ENCODE results near the gene IFT74.

The IFT74 gene

DNA sequence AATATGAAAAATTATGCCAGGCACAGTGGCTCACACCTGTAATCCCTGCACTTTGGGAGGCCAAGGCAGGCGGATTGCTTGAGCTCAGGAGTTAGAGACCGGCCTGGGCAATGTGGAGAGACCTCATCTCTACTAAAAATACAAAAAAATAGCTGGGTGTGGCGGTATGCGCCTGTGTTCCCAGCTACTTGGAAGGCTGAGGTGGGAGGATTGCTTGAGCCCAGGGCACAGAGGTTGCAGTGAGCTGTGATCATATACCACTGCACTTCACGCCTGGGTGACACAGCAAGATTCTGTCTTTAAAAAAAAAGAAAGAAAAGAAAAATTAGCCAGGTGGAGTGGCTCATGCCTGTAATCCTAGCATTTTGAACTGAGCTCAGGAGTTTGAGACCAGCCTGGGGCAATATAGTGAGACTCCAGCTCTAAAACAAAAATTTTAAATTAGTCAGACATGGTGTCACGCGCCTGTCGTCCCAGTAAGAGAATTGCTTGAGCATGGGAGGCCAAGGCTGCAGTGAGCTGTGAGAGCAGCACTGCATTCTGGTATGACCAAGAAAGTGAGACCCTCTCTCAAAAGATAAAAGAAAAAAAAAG lies 27.2 kb upstream of the IFT74 start:
- H3K9me3 ChIP-seq (ENCODE audit: insufficient read depth, low read length): no peaks in the 10 kb centered on the region
- no peak overlapping the region for H3K4me2 ChIP-seq (ENCODE audit: low read length)
- H3K4me1 ChIP-seq (ENCODE audit: low read length): no peaks in the 10 kb centered on the region
- H3K79me2 ChIP-seq (ENCODE audit: low read length): peaks cover 20% of the 10 kb centered on the region
- no peak overlapping the region for H2AFZ ChIP-seq (ENCODE audit: low read depth, low read length)
- no peak overlapping the region for H3K27ac ChIP-seq (ENCODE audit: low read length)
- H3K36me3 ChIP-seq (replicated peaks; ENCODE audit: low read depth, low read length): peaks cover 32% of the 10 kb centered on the region
- no peak overlapping the region for H3K9ac ChIP-seq (ENCODE audit: low read length)
- no peaks in the 10 kb centered on the region for H3K27me3 ChIP-seq (ENCODE audit: low read depth, low read length)
- no peaks in the 10 kb centered on the region for H4K20me1 ChIP-seq (ENCODE audit: insufficient read depth, low read length)
- H3K4me3 ChIP-seq (ENCODE audit: low read length): no peak overlapping the region
- TF ChIP-seq, protein P1, sequence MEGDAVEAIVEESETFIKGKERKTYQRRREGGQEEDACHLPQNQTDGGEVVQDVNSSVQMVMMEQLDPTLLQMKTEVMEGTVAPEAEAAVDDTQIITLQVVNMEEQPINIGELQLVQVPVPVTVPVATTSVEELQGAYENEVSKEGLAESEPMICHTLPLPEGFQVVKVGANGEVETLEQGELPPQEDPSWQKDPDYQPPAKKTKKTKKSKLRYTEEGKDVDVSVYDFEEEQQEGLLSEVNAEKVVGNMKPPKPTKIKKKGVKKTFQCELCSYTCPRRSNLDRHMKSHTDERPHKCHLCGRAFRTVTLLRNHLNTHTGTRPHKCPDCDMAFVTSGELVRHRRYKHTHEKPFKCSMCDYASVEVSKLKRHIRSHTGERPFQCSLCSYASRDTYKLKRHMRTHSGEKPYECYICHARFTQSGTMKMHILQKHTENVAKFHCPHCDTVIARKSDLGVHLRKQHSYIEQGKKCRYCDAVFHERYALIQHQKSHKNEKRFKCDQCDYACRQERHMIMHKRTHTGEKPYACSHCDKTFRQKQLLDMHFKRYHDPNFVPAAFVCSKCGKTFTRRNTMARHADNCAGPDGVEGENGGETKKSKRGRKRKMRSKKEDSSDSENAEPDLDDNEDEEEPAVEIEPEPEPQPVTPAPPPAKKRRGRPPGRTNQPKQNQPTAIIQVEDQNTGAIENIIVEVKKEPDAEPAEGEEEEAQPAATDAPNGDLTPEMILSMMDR (IDR thresholded peaks at IDR 0.05; ENCODE audit: low read depth, low read length): no peak
- TF ChIP-seq EZH2phosphoT487 (IDR thresholded peaks at IDR 0.05; ENCODE audit: low read depth): no peak

DNA sequence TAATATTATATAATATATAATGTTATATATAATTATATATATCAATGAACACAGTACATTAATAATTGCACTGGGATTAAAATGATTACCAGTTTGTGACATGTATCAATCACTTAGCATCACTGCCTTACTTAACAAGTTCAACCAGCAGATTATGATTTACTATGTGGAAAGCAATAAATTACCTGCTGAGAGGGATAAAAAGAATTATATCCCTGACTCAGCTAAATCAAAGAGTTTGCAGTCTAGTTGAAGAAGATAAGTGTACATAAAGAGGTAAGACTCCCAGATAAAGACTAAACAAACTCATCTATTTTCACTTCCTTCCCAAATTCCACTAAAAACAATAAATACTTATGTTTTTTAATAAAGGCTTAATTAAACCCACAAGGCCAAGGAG lies 20.4 kb upstream of the IFT74 start:
- no peaks in the 10 kb centered on the region for H3K4me1 ChIP-seq (ENCODE audit: low read length)
- TF ChIP-seq, protein P1 (IDR thresholded peaks at IDR 0.05; ENCODE audit: low read depth, low read length): no peak
- TF ChIP-seq EZH2phosphoT487 (IDR thresholded peaks at IDR 0.05; ENCODE audit: low read depth): no peak
- no peaks in the 10 kb centered on the region for H3K27me3 ChIP-seq (ENCODE audit: low read depth, low read length)
- peaks cover 83% of the 10 kb centered on the region for H3K79me2 ChIP-seq (ENCODE audit: low read length)
- no peaks in the 10 kb centered on the region for H3K36me3 ChIP-seq (replicated peaks; ENCODE audit: low read depth, low read length)
- no peak overlapping the region for H3K4me3 ChIP-seq (ENCODE audit: low read length)
- no peak overlapping the region for H3K9ac ChIP-seq (ENCODE audit: low read length)
- no peaks in the 10 kb centered on the region for H3K9me3 ChIP-seq (ENCODE audit: insufficient read depth, low read length)
- H4K20me1 ChIP-seq (ENCODE audit: insufficient read depth, low read length): peaks cover 16% of the 10 kb centered on the region; the same call in 1 of the 2 replicates
- H3K27ac ChIP-seq (ENCODE audit: low read length): no peak overlapping the region
- no peak overlapping the region for H3K4me2 ChIP-seq (ENCODE audit: low read length)
- no peak overlapping the region for H2AFZ ChIP-seq (ENCODE audit: low read depth, low read length)

DNA sequence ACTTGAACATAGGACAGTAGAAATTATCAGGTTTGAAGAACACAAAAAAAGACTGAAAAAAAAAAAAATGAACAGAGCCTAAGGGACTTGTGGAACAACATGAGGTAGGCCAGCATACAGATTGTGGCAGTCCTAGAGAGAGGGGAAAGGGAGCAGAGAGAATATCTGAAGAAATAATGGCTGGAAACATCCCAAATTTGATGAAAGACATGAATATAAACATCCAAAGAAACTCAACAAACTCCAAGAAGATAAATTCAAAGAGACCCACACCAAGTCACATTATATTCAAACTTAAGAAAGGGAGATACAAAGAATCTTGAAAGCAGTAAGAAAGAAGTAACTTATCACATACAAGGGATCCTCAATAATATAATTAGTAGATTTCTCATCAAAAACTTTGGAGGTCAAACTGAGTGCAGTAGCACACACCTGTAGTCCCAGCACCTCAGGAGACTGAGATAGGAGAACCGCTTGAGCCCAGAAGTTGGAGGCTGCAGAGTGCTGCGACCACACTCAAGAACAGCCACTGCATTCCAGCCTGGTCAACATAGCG lies 18.3 kb upstream of the IFT74 start:
- H4K20me1 ChIP-seq (ENCODE audit: insufficient read depth, low read length): peaks cover 23% of the 10 kb centered on the region; the same call in 1 of the 2 replicates

More for the DNA sequence above, 18.3 kb upstream of the IFT74 start:
- no peaks in the 10 kb centered on the region for H3K9me3 ChIP-seq (ENCODE audit: insufficient read depth, low read length)
- no peak overlapping the region for H2AFZ ChIP-seq (ENCODE audit: low read depth, low read length)
- no peak for TF ChIP-seq EZH2phosphoT487 (IDR thresholded peaks at IDR 0.05; ENCODE audit: low read depth)
- TF ChIP-seq, protein P1 (IDR thresholded peaks at IDR 0.05; ENCODE audit: low read depth, low read length): no peak
- peaks cover 90% of the 10 kb centered on the region for H3K79me2 ChIP-seq (ENCODE audit: low read length)
- H3K36me3 ChIP-seq (replicated peaks; ENCODE audit: low read depth, low read length): no peaks in the 10 kb centered on the region
- no peak overlapping the region for H3K27ac ChIP-seq (ENCODE audit: low read length)
- H3K4me2 ChIP-seq (ENCODE audit: low read length): no peak overlapping the region
- no peak overlapping the region for H3K4me3 ChIP-seq (ENCODE audit: low read length)
- H3K27me3 ChIP-seq (ENCODE audit: low read depth, low read length): no peaks in the 10 kb centered on the region
- H3K9ac ChIP-seq (ENCODE audit: low read length): no peak overlapping the region
- H3K4me1 ChIP-seq (ENCODE audit: low read length): no peaks in the 10 kb centered on the region

Measured in OCI-LY3 (cell line).